ENCODE results near the gene TRIM10. TPM values are rescaled to one million over a fixed set of nuclear protein-coding genes. Genes with fewer than 3 reads are reported as not detected.

The TRIM10 gene, protein sequence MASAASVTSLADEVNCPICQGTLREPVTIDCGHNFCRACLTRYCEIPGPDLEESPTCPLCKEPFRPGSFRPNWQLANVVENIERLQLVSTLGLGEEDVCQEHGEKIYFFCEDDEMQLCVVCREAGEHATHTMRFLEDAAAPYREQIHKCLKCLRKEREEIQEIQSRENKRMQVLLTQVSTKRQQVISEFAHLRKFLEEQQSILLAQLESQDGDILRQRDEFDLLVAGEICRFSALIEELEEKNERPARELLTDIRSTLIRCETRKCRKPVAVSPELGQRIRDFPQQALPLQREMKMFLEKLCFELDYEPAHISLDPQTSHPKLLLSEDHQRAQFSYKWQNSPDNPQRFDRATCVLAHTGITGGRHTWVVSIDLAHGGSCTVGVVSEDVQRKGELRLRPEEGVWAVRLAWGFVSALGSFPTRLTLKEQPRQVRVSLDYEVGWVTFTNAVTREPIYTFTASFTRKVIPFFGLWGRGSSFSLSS
- total RNA-seq: 0.34 and 0.37 TPM in 2 replicates

DNA sequence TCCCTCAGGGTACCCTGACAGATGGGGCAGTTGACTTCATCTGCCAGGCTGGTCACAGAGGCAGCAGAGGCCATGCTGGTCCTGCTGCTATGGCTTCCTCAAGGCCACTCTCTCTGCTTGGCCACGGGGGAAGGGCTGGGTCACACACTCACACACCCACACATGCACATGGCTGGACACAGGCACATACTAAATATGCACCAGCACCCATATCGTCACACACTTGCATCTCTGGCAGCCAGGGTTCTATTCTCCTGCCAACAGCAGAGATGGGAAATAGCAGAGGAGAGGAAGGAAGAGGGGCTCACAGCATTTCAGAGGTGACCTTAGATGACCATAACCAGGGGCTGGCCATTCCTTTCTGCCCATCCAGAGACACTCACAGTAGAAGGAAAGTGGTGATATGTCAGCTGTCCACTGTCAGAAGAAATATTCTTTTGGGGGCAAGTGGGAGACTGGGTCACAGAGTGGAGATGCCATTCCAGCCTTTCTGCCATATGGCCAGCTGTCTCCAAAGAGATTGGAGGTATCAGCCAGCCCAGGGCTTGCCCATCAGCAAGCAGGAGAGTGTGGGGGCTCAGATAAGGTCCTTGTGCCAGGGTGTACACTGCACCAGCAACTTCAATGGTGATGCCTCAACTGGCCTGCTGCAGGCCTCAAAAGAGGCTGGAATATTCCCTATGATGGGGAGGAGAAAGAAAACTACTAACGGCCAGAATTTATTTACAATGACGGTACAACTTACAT lies at the start of gene TRIM10:
TSS of gene TRIM10 (minus strand) at position 427 of the 747 bp plus-strand sequence. CDS start at position 74, 353 bp downstream.
- intact Hi-C loops (cut with micrococcal nuclease): no loop called here

DNA sequence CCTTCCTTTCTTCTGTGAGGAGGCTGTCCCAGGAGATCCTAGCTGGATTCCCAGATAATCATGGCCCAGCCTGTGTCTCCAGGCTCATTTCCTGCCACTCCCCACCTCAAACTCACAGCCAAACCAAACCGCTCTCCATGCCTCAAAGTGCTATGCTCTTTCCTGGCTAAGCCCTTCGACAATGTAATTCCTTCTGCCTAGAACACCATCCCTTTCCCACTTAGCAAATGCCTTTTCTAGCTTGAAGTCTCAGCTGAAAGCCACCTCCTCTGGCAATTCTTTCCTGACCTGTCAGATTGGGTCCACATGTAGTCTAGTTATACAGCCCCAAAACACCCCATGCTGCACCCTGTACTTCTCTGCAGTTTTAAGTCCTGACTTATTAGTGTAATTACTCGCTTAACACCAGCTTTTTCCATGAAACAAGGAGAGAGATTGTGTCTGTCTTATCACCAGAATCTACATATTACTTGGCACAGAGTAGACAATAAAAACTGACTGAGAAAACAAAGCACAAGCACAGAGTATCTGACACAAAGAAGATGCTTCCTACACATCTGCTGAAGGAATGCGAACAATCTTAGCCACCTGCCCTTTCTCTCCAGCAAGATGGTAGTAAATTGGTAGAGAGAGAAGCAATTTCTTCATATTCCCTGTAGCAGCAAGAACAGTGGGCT lies 46.7 kb upstream of the TRIM10 start:
- intact Hi-C loops (cut with micrococcal nuclease): no loop called here

DNA sequence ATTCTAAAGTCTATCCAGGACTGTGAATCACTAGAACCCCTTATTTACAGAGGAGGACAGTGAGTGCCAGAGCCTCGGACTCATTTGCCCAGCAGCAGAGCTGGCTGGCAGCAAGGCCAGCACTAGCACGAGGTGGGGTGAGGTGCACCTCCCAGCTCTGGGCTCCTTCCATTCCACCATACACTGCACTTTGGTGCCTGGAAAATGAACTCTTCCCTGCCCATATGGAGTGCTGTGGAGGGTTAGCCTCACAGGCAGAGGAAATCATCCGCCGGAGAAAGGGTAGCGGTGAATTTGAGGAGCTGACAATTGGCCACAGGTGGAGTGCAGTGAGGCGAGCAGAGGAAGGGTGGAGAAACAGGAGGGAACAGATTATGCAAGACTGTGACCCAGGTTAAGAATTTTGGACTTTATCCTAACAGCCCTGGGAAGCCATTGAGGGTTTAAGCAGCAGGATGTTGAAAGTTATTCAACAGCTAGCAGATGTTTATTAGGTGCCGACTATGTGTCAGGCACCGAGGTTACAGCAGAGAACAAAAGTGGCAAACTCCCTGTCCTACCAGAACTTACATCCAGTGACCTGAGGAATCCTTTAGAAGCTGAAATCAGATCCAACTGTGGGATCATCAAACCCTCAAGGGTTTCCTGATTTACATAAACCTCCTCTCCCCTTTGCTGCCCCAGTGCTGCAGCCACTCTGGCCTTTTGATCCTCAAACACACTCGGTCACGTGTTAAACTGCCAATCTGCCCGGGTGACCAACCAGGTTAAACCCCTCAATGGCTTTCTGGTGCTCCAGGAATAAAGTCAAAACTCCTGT lies 46.0 kb upstream of the TRIM10 start:
- intact Hi-C loops (cut with micrococcal nuclease): no loop called here

DNA sequence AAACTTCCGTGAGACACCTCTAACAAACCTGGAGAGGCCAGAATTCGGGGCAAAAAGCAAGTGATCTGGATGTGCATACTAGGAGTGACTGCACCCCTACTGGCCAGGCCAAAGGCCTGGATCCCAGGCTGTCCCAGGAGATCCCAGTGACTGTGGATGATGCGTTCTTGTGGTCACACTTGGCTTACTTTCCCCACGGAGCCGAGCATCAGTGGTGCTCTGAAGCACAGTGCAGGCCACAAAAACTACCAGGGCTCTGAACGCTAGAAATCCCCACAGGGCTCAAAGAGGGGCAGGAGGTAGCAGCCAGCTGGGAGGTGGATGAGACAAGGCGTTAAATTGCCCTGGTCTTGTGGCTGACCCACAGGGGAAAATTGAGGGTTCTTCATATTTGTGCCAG lies 45.1 kb upstream of the TRIM10 start:
- intact Hi-C loops (cut with micrococcal nuclease): no loop called here

DNA sequence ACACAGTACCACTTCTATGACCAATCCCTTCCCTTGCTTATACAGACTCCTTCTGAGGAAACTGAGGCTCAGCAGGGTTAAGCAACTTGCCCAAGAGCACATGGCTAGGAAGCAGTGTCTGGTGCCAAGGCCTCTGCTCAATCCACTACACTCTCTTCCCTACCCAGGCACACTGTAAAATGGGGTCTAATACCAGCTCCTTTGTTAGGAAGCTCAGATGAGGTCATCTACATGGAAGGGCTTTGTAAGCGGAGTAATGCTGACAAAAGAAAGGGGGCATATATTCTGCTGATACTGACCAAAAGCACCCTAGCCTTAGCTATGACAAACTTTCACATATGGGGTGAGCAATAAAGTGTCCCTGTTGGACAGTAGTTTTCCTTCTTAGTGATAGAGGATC lies 43.1 kb upstream of the TRIM10 start:
- intact Hi-C loops (cut with micrococcal nuclease): no loop called here

DNA sequence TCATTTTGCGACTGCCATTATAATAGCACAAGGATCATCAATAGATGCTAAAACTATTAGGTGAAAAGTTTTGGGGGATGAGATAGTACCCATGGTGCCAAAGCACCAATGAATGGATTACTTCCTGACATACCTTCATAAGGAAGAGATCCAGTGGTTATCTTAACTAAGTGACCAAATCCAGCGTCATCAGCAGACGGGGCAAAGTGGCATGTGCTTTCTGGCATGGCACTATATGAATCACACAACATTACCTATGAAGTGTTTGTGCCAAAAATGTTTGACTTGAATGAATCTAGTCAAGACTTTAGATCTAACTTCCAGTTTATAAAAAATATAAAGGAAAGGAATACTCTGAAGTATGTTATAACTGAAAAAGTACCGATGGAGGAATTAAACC lies 41.4 kb upstream of the TRIM10 start:
- intact Hi-C loops (cut with micrococcal nuclease): no loop called here

DNA sequence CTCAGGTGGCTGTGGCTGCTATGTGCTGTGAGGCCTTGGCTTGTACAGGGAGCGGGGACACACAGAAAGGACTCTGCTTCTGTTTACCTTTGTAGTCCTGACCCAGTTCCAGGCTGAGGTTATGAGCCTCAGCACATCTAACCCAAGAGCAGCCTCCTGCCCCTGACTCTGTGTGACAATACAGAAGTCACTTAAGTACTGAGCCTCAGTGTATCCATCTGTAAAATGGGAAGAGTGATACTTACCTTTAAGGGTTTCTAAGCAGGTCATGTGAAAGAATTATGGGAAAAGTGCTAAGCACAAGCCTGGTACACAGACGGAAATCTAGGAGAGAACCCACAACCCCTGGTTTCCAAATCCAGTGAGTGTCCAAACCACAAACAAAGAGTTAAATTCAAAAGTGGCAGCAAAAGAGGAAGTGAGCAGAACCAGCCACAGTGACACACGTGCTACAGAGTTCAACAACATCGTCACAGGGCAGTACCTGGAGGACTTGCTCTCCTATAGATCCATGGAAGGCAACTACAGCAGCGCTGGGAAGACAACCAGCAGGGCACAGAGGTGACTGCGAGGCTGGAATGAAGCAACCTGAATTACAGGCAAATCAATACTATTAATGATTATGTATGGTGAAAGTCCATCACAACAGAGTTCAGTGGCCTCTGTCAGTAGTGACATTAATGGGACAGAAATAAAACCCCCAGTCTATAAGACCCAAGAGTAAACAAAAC lies 39.7 kb upstream of the TRIM10 start:
- intact Hi-C loops (cut with micrococcal nuclease): no loop called here

DNA sequence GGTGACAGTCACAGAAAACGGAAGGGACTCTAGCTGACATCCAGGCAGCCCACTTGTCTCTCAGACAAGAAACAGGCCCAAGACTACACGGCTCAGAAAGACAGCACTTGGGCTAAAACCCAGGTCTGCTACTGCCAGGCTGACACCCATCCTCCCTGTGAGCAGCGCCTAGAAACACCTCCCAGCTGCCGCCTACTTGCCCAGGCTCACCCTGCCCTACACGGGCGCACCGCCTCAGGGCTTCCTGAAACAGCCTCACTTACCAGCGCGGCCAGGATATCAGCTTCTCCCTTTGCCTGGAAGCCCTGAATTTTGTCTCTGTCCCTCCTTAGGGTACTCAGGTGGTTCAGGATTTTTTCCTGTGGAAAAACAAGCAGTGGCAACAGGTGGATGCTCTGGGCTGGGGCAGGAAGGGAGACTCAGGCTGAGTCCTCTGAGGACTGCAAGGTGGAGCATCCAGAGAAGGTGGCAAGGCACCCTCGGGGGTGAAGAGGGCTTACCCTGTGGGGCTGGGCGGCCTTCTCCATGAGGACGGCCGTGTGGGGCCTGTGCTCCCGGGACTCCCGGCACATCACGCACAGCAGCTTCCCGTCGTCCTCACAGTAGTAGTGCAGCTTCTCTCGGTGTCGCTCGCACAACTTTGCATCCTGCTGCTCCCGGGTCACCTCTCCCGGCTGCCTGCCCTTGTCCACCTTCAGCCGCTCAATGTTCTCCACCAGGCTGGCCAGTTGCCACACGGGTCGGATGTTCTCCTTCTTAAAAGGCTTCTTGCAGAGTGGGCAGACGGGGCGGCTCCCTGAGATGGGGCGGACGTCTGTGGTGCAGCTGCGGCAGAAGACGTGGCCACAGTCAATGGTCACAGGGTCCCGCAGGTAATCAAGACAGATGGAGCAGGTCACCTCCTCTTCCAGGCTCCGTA lies 37.4 kb upstream of the TRIM10 start:
- intact Hi-C loops (cut with micrococcal nuclease): no loop called here

DNA sequence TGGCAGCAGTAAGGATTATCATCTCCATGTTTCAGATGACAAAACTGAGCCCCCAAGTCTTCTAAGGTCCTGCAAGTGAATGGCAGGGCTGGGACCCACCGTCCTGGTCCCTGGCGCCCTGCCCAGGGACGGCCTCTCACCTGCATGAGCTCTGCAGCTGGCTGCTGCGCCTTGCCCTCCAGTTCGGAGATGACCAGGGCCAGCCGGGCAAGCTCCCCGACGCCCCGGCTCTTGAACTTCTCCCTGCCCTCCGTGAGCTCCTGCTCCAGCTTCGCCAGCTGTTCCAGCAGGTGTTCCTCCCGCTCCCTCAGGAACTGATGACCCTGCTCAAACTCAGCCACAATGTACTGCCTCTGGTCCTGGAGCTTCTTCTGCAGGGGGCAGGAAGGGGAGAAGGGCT lies 35.4 kb upstream of the TRIM10 start:
- intact Hi-C loops (cut with micrococcal nuclease): no loop called here

DNA sequence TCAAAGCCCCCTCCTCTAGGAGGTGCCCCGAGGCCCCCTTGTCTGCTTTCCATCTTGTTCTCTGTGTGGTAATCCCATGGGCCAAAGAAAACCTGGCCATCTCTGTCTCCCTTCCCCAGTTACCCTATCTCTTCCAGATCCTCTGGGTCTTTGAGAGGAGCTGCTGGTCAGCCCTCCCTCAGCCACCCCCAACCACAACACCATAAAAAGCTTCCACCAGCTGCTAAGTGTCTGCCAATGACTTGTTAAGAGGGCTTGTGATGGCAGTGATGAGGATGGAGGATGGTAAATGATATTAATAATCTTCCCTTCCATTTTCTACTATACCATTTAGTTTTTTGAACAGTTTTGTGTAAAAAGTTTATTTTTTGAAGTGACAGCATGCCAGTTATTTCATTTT lies 34.9 kb upstream of the TRIM10 start:
- intact Hi-C loops (cut with micrococcal nuclease): no loop called here

DNA sequence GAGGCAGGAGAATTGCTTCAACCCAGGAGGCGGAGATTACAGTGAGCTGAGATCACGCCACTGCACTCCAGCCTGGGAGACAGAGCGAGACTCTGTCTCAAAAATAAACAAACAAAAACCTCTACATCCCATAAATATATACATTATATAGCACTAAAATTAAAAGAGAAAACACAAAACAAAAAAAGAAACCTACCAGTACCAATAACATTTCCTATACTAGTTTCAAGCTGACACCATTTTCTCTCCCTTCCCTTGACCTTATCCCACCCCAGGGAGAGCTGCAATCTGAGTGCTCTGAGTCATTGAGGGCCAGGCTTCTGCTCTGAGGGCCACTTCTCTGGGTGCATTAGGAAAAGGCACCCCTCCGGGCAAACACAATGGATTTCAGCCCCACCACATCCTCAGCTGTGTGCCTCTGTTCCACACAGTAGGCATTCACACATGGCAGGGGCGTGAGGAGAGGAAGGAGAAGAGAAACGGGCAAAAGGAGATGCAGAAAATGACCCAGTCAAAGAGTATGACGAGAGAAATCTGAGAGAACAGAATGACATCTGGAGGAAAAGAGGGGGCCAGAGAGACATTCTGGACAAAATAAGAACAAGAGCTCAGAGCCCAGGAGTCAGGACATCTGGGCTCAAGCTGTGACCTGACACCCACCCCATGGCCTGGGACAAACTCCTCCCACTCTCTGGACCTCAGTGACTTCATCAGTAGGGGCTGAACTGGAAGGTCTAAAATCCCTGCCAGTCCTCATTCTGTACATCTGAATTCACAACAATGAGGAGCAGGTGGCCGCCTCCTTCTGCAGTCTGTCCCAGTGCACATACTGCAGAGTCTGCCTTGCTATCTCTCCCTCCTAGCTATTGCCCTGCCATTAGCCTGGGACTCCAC lies 34.0 kb upstream of the TRIM10 start:
- intact Hi-C loops (cut with micrococcal nuclease): no loop called here

DNA sequence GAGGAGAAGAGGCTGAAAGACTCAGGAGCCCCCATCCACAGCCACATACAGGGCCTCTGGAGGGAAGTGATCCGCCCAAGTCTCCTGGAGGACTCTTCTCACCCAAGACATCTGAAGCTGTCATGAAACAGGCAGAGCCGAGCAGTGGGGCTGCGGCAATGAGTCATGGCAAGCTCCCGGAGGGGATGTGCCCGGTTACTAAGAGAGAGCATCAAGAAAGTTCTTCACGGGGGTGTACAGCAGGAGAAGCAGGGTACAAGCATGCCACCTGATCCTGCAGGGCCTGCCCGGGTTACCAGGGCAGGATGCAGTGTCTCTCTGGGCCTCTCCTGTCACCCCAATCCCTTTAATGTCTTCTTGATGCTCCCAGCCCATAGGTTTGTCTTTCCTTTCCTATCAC lies 31.1 kb upstream of the TRIM10 start:
- intact Hi-C loops (cut with micrococcal nuclease): no loop called here

DNA sequence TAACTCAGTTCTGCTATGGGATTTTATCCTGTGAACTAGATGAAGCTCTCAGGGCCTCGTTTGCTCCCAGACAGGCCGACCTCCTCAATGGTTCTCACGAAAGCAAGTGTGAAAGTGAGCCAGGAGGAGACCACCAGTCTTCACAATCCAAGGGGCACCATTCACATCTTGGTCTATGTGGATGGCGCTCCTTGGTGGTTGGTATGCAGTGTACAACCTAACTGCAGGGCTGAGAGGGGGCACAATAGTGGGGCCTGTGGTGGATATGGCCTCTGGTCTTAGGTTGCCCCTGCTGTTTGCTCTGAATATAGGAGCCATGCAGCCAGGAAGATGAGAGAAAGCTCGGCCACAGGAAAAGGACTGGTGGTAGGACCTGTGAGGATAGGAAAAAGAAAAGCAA lies 27.5 kb upstream of the TRIM10 start:
- intact Hi-C loops (cut with micrococcal nuclease): no loop called here

DNA sequence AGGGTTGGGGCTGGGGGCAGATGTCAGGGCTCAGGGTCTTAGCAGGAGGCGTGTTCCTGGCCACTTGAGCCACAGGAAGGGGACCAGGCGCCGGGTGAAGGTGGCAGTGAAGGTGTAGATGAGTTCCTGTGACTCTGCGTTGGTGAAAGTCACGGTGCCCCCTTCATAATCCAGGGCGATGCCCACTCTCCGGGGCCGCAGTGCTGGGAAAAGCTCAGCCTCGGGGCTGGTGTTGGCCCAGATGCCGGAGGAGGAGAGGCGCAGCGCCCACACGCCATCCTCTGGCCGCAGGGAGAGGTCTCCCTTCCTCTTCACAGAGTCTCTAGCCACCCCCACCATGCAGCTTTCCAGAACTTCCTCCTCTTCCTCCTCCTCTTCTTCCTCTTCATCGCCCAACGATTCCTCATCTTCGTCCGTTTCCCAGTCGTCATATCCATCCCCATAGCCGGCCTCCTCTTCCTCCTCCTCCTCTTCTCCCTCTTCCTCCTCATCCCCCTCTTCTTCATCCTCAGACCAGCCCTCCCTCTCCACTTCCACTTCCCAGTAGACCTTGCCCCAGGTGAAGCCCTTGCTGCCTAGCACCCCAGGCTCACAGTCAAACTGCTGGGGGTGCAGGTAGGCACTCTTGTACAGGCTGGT lies 25.0 kb upstream of the TRIM10 start:
- intact Hi-C loops (cut with micrococcal nuclease): no loop called here

DNA sequence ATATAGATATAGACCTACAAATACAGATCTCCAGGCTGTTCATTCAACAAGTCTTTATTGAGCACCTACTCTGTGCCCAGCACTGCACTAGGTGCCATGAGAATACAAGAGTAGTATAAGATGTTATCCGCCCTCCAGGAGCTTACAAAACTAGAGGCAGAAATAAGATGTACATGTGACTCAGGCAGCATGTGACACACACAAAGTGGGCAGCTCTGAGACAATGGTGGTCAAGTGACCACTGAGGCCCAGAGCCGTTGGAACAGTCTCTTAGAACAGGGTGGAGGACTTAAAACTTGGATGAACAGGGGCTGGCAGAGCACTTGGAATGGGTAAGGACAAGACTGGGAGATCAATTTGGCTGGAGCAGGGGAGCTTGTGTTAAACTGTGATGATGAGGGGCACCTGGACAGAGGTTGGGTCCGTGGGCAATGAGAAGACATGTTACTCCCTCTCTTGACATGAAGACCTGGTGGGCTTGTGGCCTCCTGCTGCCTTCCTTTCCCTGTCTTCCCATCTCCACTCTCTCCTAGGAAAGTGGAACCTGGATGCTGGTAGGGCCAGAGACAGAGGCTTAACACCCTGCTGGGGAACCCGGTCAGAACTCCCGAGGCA lies 23.5 kb upstream of the TRIM10 start:
- intact Hi-C loops (cut with micrococcal nuclease): no loop called here

DNA sequence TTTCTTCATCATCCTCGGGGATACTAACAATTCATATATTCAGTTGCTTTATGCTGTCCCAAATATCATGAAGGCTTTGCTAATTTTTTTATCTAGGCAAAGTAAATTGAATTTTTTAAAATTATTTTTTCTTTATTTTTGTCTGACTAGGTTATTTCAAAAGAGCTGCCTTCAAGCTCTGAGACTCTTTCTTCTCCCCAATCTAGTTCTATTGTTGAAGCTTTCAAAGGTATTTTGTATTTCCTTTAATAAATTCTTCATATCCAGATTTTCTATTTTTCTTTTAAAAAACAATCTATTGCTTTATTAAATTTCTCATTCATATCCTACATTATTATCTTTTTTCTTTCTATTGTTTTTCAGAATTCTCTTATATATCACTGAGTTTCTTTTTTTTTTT lies 19.1 kb upstream of the TRIM10 start:
- intact Hi-C loops (cut with micrococcal nuclease): no loop called here

DNA sequence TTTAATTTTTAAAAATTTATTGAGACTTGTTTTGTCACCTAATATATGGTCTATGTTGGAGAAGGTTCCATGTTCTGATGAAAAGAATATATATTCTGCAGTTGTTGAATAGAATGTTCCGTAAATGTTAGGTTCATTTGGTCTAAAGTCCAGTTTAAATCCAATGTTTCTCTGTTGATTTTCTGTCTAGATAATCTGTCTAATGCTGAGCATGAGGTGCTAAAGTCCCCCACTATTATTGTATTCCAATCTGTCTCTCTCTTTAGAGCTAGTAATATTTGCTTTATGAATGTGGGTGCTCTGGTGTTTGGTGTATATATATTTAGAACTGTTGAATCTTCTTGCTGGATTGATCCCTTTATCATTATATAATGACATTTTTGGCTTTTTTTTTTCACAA lies 17.8 kb upstream of the TRIM10 start:
- intact Hi-C loops (cut with micrococcal nuclease): no loop called here

Measured in T-helper 1 cell treated with Interleukin-12 subunit alpha and Interleukin-12 subunit beta and Interleukin-4 antibody, amounts not matched to agents 30 ng/mL and 1 ng/mL, for 36 hours (primary cell).